Measurements from ENCODE around the gene TXNDC9.
"Not testable (repeated sequence)": the region's sequence is repeated elsewhere in the genome, so short reads cannot be mapped to it uniquely, and the experiment has no call there.

The TXNDC9 gene

GRCh38 chr2:99335911-99336803 lies at the start of gene TXNDC9:
Gene TXNDC9, minus strand, starts transcription at chr2:99336333. Its CDS starts 3,123 bp downstream, at chr2:99333210.
- peak; percentile 98 for DNase-seq

- DNase-seq, result no peak
Measured at GRCh38 chr2:99382143-99382542, 46.0 kb upstream of the TXNDC9 start.

GRCh38 chr2:99380376-99381010 lies 44.4 kb upstream of the TXNDC9 start:
- no peak for DNase-seq

GRCh38 chr2:99377879-99378278 lies 41.7 kb upstream of the TXNDC9 start:
- no peak for DNase-seq

- DNase-seq, result no peak
Measured at GRCh38 chr2:99376254-99376864, 40.2 kb upstream of the TXNDC9 start.

GRCh38 chr2:99374747-99375146 lies 38.6 kb upstream of the TXNDC9 start:
- no peak for DNase-seq

- no peak for DNase-seq
Measured at GRCh38 chr2:99373144-99373543, 37.0 kb upstream of the TXNDC9 start.

- not testable (repeated sequence) for DNase-seq
Measured at GRCh38 chr2:99368854-99369253, 32.7 kb upstream of the TXNDC9 start.

- DNase-seq, result no peak
Measured at GRCh38 chr2:99365661-99366060, 29.5 kb upstream of the TXNDC9 start.

- no peak for DNase-seq
Measured at GRCh38 chr2:99356853-99357252, 20.7 kb upstream of the TXNDC9 start.

GRCh38 chr2:99354825-99355224 lies 18.7 kb upstream of the TXNDC9 start:
- DNase-seq, result not testable (repeated sequence)

GRCh38 chr2:99354070-99354469 lies 17.9 kb upstream of the TXNDC9 start:
- DNase-seq, result no peak

GRCh38 chr2:99350194-99350593 lies 14.1 kb upstream of the TXNDC9 start:
- no peak for DNase-seq

GRCh38 chr2:99348173-99348572 lies 12.0 kb upstream of the TXNDC9 start:
- no peak for DNase-seq

GRCh38 chr2:99346218-99346617 lies 10.1 kb upstream of the TXNDC9 start:
- DNase-seq, result no peak

- not testable (repeated sequence) for DNase-seq
Measured at GRCh38 chr2:99345446-99345845, 9.3 kb upstream of the TXNDC9 start.

GRCh38 chr2:99342536-99342935 lies 6.4 kb upstream of the TXNDC9 start:
- DNase-seq, result no peak

- no peak for DNase-seq
Measured at GRCh38 chr2:99340669-99341236, 4.6 kb upstream of the TXNDC9 start.

GRCh38 chr2:99338029-99338585 lies 2.0 kb upstream of the TXNDC9 start:
- no peak for DNase-seq

- peak; percentile 94 for DNase-seq
Measured at GRCh38 chr2:99337113-99338028, 1.2 kb upstream of the TXNDC9 start, which contains the start of gene EIF5B. Gene EIF5B, plus strand, starts transcription at chr2:99337389. Its CDS starts 166 bp downstream, at chr2:99337555.

- no peak for DNase-seq
Measured at GRCh38 chr2:99336804-99337112, 625 bp upstream of the TXNDC9 start.

- no peak for DNase-seq
Measured at GRCh38 chr2:99325384-99325783, 10.7 kb downstream of the TXNDC9 start.

Measured in stimulated activated naive CD4-positive, alpha-beta T cell treated with Interleukin-2 at 50 U/mL for 16 hours (primary cell).